ENCODE measurements around the gene C18orf63.
A peak's percentile ranks its signal among the peaks of the same experiment; 100 is the strongest.
"Not testable (repeated sequence)": the region's sequence is repeated elsewhere in the genome, so short reads cannot be mapped to it uniquely, and the experiment has no call there.

The C18orf63 gene

DNA sequence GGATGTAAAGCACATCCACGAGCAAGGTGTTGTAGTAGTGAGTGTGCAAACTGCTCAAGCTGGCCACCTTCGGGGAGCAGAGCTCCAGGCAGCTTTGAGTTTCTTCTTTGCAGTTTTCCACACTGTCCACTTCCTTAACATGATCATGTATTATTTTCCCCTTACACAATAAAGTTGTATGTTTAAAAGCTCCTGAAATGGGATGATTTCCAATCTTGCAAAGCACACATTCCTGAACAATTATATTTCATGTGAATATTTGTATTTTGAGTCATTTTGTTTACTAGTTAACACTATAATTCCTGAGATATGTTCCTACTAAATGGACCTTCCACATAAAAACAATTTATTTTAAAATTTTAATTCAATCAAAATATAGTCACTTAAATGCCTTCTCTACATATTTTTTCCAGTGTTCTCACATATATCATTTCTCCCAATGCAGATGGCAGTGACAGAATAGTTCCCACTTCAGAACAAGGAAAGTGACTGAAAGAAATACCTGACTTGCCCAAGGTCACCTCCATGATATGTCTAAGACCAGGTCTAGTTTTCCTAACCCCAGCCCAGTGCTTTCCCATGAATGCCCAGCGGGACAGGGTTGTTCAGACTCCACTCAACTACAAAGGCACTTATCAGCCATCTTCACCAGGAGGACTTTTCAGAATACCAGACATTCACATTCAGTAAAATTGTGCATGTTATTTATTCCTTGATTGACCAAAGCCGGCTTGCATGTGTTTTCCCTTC, 29.4 kb upstream of the C18orf63 start:
- DNase-seq (ENCODE audit: low read depth): no peak

DNA sequence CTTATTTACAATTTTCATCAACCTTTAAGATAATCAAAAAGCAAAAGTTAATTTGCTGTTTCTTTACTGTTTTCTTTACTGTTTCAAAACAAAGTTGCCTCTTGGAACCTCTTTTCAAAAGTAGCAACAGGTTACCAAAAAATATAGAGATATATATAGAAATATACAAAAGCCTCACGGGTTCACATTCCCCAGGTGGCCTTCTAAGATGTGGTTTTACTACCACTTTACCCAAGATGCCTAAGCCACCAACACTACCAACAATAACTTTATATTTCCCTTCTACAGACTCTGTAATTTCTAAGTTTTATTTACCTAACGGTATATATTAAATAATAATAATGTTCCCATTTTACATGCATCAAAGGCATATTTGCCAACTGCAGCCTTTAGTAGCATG, 28.8 kb upstream of the C18orf63 start:
- DNase-seq (ENCODE audit: low read depth): no peak

DNA sequence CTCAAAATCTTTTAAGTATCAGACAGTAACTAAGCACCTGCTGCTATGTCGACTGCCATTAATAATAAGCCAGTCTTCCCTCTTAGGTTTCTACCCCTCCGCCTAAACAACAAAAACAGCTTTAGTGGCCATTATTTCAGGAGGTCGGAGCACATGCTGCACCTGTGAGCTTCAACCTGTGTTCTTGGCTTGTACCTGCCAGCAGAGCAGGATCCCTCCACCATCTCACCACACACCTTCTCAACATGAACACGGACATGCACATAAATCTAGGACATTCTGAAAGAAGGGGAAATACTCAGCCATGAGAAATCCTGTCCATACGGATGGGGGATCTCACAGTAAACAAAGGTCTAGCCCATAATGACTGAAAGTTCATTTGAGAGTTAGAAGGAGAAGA, 27.6 kb upstream of the C18orf63 start:
- no peak for DNase-seq (ENCODE audit: low read depth)

DNA sequence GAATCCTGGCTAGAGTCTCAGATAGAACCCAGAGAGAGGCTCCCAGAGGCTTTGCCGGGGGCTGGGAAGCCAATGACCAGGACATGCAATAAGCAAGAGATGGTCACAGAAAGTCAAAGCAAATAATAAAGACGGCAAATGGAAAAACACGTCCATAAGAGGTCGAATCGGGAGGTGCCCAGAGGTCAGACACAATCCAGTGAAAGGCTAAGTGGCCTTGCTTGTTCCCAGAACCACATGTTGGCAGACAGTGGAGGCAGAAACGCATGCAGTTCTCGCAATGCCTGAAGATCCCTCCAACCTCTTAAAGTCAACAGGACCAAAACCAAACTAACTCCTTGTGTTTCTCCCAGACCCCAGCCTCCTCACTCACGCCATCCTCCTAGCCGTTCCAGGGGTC, 26.9 kb upstream of the C18orf63 start:
- DNase-seq (ENCODE audit: low read depth): no peak

GRCh38 chr18:74289137-74289536, 26.5 kb upstream of the C18orf63 start:
- DNase-seq (ENCODE audit: low read depth): no peak

- DNase-seq (ENCODE audit: low read depth): no peak
Observed at GRCh38 chr18:74290021-74290420, 25.6 kb upstream of the C18orf63 start.

- DNase-seq (ENCODE audit: low read depth): no peak
Observed at GRCh38 chr18:74290794-74291471, 24.7 kb upstream of the C18orf63 start.

- DNase-seq (ENCODE audit: low read depth): no peak
Observed at GRCh38 chr18:74291472-74291770, 24.2 kb upstream of the C18orf63 start.

DNA sequence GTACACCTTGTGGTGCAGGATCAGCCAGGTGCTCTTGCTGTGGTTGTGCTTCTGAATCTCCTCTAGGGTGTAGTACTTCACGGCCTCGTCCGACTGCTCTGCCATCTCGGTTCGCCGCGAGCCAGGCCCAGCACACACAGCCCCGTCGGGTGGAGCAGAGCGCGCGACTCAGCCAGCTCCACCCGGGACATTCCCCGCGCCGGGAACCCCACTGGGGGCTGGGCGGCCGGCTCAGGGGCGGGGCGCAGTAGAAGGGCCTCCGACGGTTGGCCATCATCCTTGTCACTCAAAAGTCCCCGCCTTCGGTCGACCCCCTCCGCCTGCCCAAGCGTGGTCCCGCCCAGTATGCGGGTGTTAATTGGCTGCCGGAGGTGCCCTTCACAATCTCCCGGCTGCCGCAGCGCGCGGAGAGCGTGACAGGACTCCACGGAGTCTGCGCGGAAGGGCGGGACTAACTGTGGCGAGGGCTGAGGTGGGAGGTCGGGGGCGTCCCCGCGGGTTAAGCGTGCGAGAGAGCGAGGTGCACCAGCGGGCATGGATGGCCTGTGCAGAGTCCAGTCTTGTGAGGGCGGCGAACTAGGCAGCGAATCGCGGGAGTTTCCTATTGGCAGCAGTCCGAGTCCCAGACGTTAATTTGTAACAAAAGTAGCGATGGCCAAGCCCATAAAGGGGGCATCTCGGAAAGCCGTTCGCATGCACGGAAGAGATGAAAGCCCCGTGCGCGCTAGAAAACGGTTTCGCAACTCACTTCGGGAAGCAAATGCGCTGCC, 23.7 kb upstream of the C18orf63 start, which contains the start of gene CYB5A:
CYB5A (minus strand) TSS at position 193 of the 770 bp plus-strand sequence; CDS start at position 105, 88 bp downstream.
- DNase-seq (ENCODE audit: low read depth): peak; percentile 99

GRCh38 chr18:74292541-74292858, 23.1 kb upstream of the C18orf63 start:
- DNase-seq (ENCODE audit: low read depth): no peak

GRCh38 chr18:74292982-74293381, 22.7 kb upstream of the C18orf63 start:
- DNase-seq (ENCODE audit: low read depth): not testable (repeated sequence)

DNA sequence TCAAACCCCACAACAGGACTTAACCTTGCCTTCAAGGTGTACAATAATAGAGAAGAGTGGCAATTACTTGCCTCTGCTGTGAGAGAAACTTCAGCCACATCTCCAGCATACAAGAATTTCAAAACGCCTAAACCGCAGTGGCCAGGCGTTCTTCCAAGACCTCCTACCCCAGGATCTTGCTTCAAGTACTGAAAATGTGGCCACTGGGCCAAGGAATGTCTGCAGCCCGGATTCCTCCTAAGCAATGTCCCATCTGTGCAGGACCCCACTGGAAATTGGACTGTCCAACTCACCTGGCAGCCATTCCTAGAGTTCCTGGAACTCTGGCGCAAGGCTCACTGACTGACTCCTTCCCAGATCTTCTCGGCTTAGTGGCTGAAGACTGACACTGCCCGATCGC, 21.1 kb upstream of the C18orf63 start:
- no peak for DNase-seq (ENCODE audit: low read depth)

DNA sequence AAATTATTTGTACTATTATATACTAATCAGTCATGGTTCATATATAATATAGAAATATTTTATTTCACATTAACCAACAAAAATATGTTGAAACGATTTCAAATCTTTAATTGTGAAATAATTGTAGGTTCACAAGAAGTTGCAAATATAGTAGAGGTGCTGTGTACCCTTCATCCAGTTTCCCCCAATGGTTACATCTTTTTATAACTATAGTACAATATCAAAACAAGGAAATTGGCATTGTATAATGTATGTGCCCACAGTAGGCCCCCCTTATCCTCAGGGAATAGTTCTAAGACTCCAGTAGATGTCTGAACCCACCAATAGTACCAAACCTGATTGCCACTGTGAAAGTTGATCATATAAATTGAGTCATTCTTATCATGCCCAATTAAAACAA, 16.5 kb upstream of the C18orf63 start:
- DNase-seq (ENCODE audit: low read depth): no peak

DNA sequence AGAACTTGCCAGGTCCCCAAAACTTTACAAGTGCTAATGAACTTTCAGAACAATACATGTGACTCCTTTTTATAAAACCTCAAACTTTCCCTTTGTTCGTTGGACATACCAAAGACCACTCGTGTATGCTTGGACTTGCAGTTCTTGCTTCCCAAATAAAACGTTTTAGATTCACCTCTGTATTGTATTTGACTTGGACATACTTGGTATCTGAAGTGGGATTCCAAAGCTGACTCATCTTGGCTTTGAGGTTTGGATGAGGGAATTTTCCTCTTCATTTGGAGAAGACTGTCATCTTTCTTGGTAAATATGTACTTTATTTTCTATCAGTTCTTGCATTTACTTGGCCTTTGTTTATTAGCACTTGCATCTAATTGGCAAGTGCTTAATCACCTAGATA, 15.9 kb upstream of the C18orf63 start:
- no peak for DNase-seq (ENCODE audit: low read depth)

DNA sequence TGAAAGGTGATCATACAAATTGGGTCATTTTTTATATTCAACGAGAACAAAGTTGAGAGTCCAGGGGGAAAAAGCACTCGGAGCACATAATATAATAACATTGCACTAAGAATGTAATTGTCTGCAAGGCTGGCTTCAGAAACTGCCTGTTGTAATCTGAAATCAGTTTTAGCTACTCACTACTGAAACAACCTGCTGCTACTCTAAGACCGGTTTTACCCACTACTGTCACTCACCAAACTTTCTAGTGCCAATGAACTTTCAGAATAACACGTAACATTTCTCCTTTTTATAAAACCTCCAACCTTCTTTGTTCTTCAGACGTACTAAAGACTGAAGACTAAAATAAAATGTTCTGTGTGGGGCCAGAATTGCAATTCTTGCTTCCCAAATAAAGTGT, 12.3 kb upstream of the C18orf63 start:
- DNase-seq (ENCODE audit: low read depth): no peak

GRCh38 chr18:74303936-74304335, 11.7 kb upstream of the C18orf63 start:
- DNase-seq (ENCODE audit: low read depth): no peak

DNA sequence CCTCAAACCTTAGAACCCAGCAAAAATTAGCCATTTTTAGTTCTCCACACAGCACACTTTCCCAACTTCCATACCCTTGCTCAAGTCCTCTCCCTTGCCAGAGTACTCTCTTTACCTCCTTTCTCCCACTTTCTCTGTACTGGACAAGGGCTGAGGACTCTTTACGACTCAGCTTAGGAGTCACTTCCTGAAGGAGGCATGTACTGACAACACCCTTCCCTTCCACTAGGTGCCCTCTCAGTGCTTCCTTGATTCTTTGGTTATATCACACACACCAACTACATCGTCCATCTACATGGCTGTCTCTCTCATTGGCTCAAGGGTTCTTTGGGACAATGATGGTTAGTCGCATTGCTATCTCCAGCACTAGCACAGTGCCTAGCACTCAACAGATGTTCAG, 5.2 kb upstream of the C18orf63 start:
- DNase-seq (ENCODE audit: low read depth): no peak

DNA sequence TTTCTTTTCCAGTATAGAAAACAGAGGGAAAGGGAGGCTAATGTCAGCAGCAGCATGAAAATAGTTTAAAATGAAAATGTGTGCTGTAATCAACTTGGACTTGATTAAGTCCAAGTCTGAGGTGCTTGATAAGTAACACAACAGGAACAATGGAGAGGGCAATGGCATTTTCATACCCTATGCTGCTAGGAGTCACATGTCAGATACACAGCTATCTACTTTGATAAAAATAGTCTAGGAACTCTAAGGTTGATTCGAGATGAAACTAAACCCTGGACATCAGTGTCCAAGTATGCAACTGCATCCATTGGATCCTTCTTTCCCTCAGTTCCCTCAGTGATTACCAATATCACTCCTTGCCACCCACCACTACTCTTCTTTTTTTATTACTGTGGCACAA, 4.6 kb upstream of the C18orf63 start:
- DNase-seq (ENCODE audit: low read depth): no peak

DNA sequence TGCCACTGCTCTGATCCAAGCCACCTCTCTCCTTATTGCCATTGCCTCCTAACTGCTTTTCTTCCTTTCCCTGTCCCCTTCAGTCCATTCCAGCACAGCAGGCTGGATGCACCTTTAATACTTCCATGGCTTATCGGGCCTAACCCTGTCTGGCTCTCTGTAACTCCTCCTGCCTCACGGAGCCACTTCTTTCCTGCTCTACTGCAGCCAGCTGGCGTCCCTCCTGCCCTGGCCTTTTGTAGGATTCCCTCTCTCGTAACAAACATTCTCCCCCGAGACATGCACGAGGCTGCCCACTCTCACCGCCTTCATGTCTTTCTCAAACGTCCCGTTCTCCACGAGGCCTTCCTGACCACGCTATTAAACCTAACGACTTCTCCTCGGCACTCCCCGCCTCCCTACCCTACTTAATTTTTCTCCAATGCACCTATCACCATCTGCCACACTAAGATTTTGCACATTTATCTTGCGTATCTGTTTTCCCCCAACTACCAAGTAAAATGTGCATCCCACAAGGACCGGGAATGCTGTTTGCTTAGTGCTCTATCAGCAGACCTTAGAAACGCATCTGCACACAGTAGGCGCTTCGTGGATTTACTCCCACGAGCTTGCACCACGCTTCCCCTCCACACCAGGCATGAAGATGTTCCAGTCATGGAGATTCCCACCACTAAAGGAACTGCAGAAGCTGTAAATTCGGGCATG, 728 bp upstream of the C18orf63 start:
- DNase-seq (ENCODE audit: low read depth): no peak

DNA sequence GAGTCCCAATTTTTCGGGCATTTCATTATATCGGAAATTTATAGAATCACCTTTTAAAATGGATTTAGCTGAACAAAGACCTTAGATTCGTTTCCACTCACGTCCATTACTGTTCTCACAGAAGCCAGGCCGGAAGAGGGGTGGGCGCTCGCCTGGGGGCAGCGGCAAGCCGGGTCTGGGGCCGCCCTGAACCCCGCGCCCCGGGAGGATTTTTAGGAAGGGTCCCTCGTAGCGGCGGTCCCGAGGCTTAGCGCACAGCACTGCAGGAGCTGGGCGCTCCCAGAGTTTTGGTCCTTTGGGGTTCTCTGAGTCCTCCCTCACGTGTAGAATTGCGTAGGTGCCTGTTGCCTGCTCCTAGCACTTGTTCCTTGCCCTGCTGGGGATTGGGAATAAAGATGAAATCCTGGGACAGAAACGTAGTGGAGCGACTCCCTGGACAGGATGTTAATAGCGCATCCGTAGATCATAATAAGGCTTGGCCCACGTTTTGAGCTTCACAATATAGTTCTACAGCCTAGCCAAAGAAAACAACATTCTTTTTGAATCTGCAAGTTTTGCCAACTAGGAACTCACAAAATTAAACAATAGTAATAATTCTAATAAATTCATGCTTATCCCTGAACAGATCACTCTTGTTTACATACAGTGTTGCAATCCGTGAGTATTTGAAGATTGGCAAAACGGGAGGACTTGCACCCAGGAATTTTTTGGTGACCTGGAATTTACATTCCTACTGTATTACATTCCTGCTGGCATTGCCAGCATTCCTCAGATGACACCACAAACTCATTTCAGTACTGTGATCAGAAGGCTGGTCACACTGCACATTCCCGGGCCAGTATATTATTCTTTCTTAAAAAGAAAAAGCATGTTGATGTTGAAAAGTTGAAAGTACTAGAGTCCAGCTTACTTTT, 875 bp downstream of the C18orf63 start:
- no peak for DNase-seq (ENCODE audit: low read depth)

DNA sequence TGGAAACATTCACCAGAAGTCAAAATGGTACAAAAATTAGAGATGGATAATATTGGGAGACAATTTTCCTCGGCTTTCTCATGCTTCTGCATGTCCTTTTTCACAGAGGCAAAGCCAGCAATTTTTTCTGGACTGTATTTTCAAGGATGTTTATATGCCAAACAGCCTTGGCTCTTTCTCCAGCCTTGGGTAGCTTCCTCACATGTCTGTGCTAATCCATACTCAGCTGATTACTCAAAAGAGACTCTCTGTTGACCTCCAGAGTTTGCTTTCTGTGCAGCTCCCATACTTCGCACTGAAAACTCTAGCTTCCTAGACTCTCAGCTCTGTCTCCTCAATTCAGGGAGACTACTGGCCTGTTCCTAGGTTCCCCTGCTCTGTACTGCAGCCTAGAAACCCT, 10.6 kb downstream of the C18orf63 start:
- no peak for DNase-seq (ENCODE audit: low read depth)

DNA sequence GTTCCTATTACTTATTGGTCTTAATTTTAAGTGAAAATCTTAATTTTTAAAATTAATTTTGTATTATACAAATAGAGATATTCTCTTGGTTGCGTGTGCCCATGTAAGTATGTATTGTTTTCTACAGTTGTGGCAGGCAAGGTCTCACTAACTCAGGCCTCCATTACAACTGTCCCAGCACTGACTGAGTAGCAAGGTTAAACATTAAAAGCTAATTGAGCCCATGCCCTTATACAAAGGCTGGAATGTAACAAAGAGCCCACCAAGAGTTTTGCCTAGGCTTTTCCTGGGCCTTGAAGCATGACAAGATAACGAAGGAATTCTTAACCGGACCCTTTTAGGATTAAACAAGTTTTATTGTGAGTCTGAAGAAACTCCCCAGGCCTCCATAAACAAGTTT, 11.2 kb downstream of the C18orf63 start:
- DNase-seq (ENCODE audit: low read depth): not testable (repeated sequence)

Measured in stimulated activated CD8-positive, alpha-beta memory T cell treated with anti-CD3 and anti-CD28 coated beads, Interleukin-12 subunit alpha, Interleukin-12 subunit beta, amount 100 ng/mL, for 4 hours (primary cell).